ENCODE measurements around the gene DNMT3A. TPM values are rescaled to one million over a fixed set of nuclear protein-coding genes. Genes with fewer than 3 reads are reported as not detected.

Gene DNMT3A
- total and polyA plus RNA-seq, 12 donors = 10.6 to 53.4 (median 25.0) TPM

GRCh38 chr2:25246001-25246400 lies 95.7 kb downstream of the DNMT3A start:
- no peak overlapping the region for H3K4me3 ChIP-seq
- WGBS, 4 donors = 48 to 74% (median 60%) methylated on average over 12 to 14 of the region's 14 CpGs
- H3K9me3 ChIP-seq (replicated peaks in 1 of 3) = no peaks in the 10 kb centered on the region
- intact Hi-C loops (cut with DNase I) = no loop called here
- H3K27me3 ChIP-seq = no peaks in the 10 kb centered on the region
- peak overlapping the region in 4 of 5 donors; percentile 28 to 81 (median 55) for H3K27ac ChIP-seq
- peaks cover 0 to 70% of the 10 kb centered on the region in 2 donors for H3K36me3 ChIP-seq (replicated peaks in 1 of 2)
- no peak for TF ChIP-seq CTCF (IDR thresholded peaks at IDR 0.05)
- no peak for TF ChIP-seq POLR2A (IDR thresholded peaks at IDR 0.05)
- H3K4me1 ChIP-seq (replicated peaks in 1 of 2) = peaks cover 0 to 7% of the 10 kb centered on the region in 2 donors
- peak in 6 of 7 donors; percentile 49 to 78 (median 70) for DNase-seq

GRCh38 chr2:25245141-25245540 lies 96.6 kb downstream of the DNMT3A start:
- TF ChIP-seq CTCF (IDR thresholded peaks at IDR 0.05) = no peak
- TF ChIP-seq POLR2A (IDR thresholded peaks at IDR 0.05) = no peak
- intact Hi-C loops (cut with DNase I) = no loop called here
- Histone ChIP-seq H3K27ac (peak overlapping the region in 1 of 5 donors; percentile 71), H3K36me3 (replicated peaks in 1 of 2) (peaks cover 0 to 78% of the 10 kb centered on the region in 2 donors), H3K4me3 (no peak overlapping the region), H3K4me1 (replicated peaks in 1 of 2) (peaks cover 0 to 7% of the 10 kb centered on the region in 2 donors), H3K27me3 (no peaks in the 10 kb centered on the region), H3K9me3 (replicated peaks in 1 of 3) (no peaks in the 10 kb centered on the region)
- 90 to 100% (median 92%) methylated on average over 4 to 14 of the region's 14 CpGs for WGBS, 4 donors
- DNase-seq = no peak

GRCh38 chr2:25243995-25244394 lies 97.7 kb downstream of the DNMT3A start:
- Histone ChIP-seq H3K27ac (no peak overlapping the region), H3K36me3 (replicated peaks in 1 of 2) (peaks cover 0 to 90% of the 10 kb centered on the region in 2 donors), H3K4me3 (no peak overlapping the region), H3K4me1 (replicated peaks in 1 of 2) (peaks cover 0 to 7% of the 10 kb centered on the region in 2 donors), H3K27me3 (no peaks in the 10 kb centered on the region), H3K9me3 (replicated peaks in 1 of 3) (no peaks in the 10 kb centered on the region)
- intact Hi-C loops (cut with DNase I) = no loop called here
- 94 to 97% (median 95%) methylated on average over 10 to 17 of the region's 17 CpGs for WGBS, 4 donors
- no peak for TF ChIP-seq POLR2A (IDR thresholded peaks at IDR 0.05)
- no peak for TF ChIP-seq CTCF (IDR thresholded peaks at IDR 0.05)
- no peak for DNase-seq

GRCh38 chr2:25241452-25241851 lies 100.3 kb downstream of the DNMT3A start:
- Histone ChIP-seq H3K36me3 (replicated peaks in 1 of 2) (peaks cover 0 to 90% of the 10 kb centered on the region in 2 donors), H3K27me3 (no peaks in the 10 kb centered on the region), H3K27ac (no peak overlapping the region), H3K9me3 (replicated peaks in 1 of 3) (no peaks in the 10 kb centered on the region), H3K4me3 (no peak overlapping the region), H3K4me1 (replicated peaks in 1 of 2) (peaks cover 0 to 7% of the 10 kb centered on the region in 2 donors)
- DNase-seq = no peak
- TF ChIP-seq CTCF (IDR thresholded peaks at IDR 0.05) = no peak
- no peak for TF ChIP-seq POLR2A (IDR thresholded peaks at IDR 0.05)
- WGBS, 4 donors = 93 to 98% (median 96%) methylated on average over 11 to 13 of the region's 13 CpGs
- intact Hi-C loops (cut with DNase I) = no loop called here
